Spleen (tissue), 7 donors: ENCODE results near the gene BPTF.

Experiments used
- POLR2A ChIP-seq, 3 donors: fragments of 450-650 bp; IDR thresholded peaks; one replicate each; pipeline ENCODE4 v1.5.1; 2017; ENCODE audit warnings: antibody characterized with exemption in 3 of 3, mild to moderate bottlenecking in 1 of 3
- POLR2AphosphoS5 ChIP-seq, 3 donors: sonication (generic); formaldehyde crosslinking; IDR thresholded peaks; one replicate each; pipeline ENCODE4 v1.5.1; 2017; ENCODE audit warnings: antibody characterized with exemption in 3 of 3
- TF ChIP-seq, protein P1 (sequence below), 11 experiments: fragments of 200-600 bp in 7 of 11; fragments of 450-650 bp in 4 of 11; sonication (generic) in 4 of 11; IDR thresholded peaks in 8 of 11; conservative IDR thresholded peaks in 3 of 11; 1 replicate in 7 of 11; 2 replicates in 4 of 11; pipeline versions ENCODE4 v1.4.0 to v1.8.0; 2016 to 2021; ENCODE audit warnings: antibody characterized with exemption in 11 of 11, inconsistent platforms in 4 of 11, mild to moderate bottlenecking in 1 of 11
- donor health status: DM: no; HTN: no; CAD: no; lungs with moderate emphysema.
- donor health status: DM: no; HTN: no; CAD: no.
- donor health status: DM: no; HTN: no; CAD: no.

- TF ChIP-seq, protein P1, sequence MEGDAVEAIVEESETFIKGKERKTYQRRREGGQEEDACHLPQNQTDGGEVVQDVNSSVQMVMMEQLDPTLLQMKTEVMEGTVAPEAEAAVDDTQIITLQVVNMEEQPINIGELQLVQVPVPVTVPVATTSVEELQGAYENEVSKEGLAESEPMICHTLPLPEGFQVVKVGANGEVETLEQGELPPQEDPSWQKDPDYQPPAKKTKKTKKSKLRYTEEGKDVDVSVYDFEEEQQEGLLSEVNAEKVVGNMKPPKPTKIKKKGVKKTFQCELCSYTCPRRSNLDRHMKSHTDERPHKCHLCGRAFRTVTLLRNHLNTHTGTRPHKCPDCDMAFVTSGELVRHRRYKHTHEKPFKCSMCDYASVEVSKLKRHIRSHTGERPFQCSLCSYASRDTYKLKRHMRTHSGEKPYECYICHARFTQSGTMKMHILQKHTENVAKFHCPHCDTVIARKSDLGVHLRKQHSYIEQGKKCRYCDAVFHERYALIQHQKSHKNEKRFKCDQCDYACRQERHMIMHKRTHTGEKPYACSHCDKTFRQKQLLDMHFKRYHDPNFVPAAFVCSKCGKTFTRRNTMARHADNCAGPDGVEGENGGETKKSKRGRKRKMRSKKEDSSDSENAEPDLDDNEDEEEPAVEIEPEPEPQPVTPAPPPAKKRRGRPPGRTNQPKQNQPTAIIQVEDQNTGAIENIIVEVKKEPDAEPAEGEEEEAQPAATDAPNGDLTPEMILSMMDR (IDR thresholded peaks at IDR 0.05 in 8 of 11, conservative IDR thresholded peaks at IDR 0.05 in 3 of 11) = no peak
- no peak for TF ChIP-seq POLR2AphosphoS5 (IDR thresholded peaks at IDR 0.05)
- no peak for TF ChIP-seq POLR2A (IDR thresholded peaks at IDR 0.05)
Measured at GRCh38 chr17:67931227-67931626, 105.9 kb downstream of the BPTF start.
